Skeletal muscle satellite cell (primary cell): ENCODE results near the gene LRPAP1.
"Not testable (repeated sequence)": the region's sequence is repeated elsewhere in the genome, so short reads cannot be mapped to it uniquely, and the experiment has no call there.

Experiments used
- H3K27me3 ChIP-seq: 2 replicates; pipeline ENCODE4 v1.7.0; 2013; ENCODE audit warnings: low read length; ENCODE audit not compliant: control insufficient read depth, insufficient read depth
- H3K36me3 ChIP-seq: 2 replicates; pipeline ENCODE4 v1.7.0; 2013; ENCODE audit warnings: mild to moderate bottlenecking, control low read depth, low read length; ENCODE audit not compliant: insufficient read depth
- H3K4me1 ChIP-seq: 2 replicates; pipeline ENCODE4 v1.7.0; 2013; ENCODE audit warnings: low read length; ENCODE audit not compliant: control insufficient read depth, insufficient read depth
- H3K4me2 ChIP-seq: 2 replicates; pipeline ENCODE4 v1.7.0; 2013; ENCODE audit warnings: mild to moderate bottlenecking, low read length
- H3K4me3 ChIP-seq: 2 replicates; pipeline ENCODE4 v1.7.0; 2013; ENCODE audit warnings: low read length
- H3K9ac ChIP-seq: 2 replicates; pipeline ENCODE4 v1.7.0; 2013; ENCODE audit warnings: mild to moderate bottlenecking, low read depth, low read length, moderate library complexity
- H3K9me3 ChIP-seq: replicated peaks from 2 replicates; pipeline ENCODE4 v1.7.0; 2013; ENCODE audit warnings: mild to moderate bottlenecking, control low read depth, low read length

The LRPAP1 gene

GRCh38 chr4:3464349-3464905 lies 67.8 kb downstream of the LRPAP1 start:
- Histone ChIP-seq H3K9ac (peak overlapping the region; percentile 29), H3K27me3 (peaks cover 14% of the 10 kb centered on the region), H3K4me1 (peaks cover 27% of the 10 kb centered on the region), H3K4me2 (peak overlapping the region; percentile 75), H3K4me3 (peak overlapping the region; percentile 62), H3K9me3 (no peaks in the 10 kb centered on the region), H3K36me3 (no peaks in the 10 kb centered on the region)

- peak overlapping the region; percentile 62 for H3K4me3 ChIP-seq
- peak overlapping the region; percentile 69 for H3K9ac ChIP-seq
- peak overlapping the region; percentile 75 for H3K4me2 ChIP-seq
- peaks cover 14% of the 10 kb centered on the region for H3K27me3 ChIP-seq
- H3K9me3 ChIP-seq = no peaks in the 10 kb centered on the region
- H3K36me3 ChIP-seq = no peaks in the 10 kb centered on the region
- H3K4me1 ChIP-seq = peaks cover 27% of the 10 kb centered on the region
Measured at GRCh38 chr4:3463556-3464348, 68.5 kb downstream of the LRPAP1 start.

- Histone ChIP-seq H3K27me3 (peaks cover 17% of the 10 kb centered on the region), H3K4me1 (peaks cover 27% of the 10 kb centered on the region), H3K9ac (peak within 1 kb of the TSS; percentile 69), H3K9me3 (no peaks in the 10 kb centered on the region), H3K36me3 (no peaks in the 10 kb centered on the region), H3K4me3 (peak within 1 kb of the TSS; percentile 62), H3K4me2 (peak within 1 kb of the TSS; percentile 75)
Measured at GRCh38 chr4:3462790-3463415, 69.3 kb downstream of the LRPAP1 start, which contains the start of gene DOK7. TSS of gene DOK7 (plus strand) at chr4:3463306. CDS start at chr4:3463376, 70 bp downstream.

GRCh38 chr4:3462321-3462789 lies 69.9 kb downstream of the LRPAP1 start:
- Histone ChIP-seq H3K27me3 (peaks cover 17% of the 10 kb centered on the region), H3K4me2 (peak overlapping the region; percentile 52), H3K9me3 (no peaks in the 10 kb centered on the region), H3K9ac (peak overlapping the region; percentile 42), H3K4me1 (peaks cover 27% of the 10 kb centered on the region), H3K4me3 (peak overlapping the region; percentile 60), H3K36me3 (no peaks in the 10 kb centered on the region)

DNA sequence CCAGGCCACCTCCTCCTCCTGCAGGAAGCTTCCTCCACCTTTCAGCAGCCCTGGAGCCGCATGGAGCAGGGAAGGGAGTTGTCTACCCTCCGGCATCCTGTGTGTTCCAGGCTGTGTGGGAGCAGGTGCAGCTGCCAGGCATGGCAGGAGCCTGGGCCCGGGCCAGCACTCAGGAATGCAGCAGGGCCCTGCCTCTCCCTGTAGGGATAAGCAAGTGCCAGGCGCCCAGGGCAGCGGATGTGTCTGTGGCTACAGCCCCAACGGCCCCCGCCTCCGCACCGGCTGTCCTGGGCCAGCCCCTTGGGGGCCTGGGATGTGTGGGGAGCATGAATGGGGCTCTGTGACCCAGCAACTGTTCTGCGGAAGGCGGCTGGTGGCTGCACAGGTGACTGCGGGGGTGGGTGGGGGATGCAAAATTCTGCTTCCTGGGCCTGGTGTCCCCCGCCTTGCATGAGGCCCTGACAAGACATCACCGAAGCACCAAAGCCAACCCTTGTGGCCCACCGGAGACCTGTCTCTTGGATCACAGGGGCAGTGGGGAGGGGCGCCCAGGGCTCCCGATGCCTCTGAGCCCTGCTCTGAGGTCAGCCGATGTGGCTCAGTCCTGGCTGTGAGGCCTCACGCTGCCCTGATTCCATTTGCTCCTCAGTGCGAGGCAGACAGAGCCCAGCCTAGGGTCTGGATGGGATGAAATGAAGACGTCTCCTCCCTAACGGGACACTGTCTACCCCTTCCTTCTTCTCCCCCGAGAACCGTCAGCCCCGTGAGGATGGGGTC lies 70.5 kb downstream of the LRPAP1 start:
- no peaks in the 10 kb centered on the region for H3K9me3 ChIP-seq
- H3K4me1 ChIP-seq = peaks cover 27% of the 10 kb centered on the region
- peak overlapping the region; percentile 6 for H3K4me2 ChIP-seq
- H3K4me3 ChIP-seq = peak overlapping the region; percentile 1
- H3K36me3 ChIP-seq = no peaks in the 10 kb centered on the region
- peaks cover 17% of the 10 kb centered on the region for H3K27me3 ChIP-seq
- peak overlapping the region; percentile 42 for H3K9ac ChIP-seq

DNA sequence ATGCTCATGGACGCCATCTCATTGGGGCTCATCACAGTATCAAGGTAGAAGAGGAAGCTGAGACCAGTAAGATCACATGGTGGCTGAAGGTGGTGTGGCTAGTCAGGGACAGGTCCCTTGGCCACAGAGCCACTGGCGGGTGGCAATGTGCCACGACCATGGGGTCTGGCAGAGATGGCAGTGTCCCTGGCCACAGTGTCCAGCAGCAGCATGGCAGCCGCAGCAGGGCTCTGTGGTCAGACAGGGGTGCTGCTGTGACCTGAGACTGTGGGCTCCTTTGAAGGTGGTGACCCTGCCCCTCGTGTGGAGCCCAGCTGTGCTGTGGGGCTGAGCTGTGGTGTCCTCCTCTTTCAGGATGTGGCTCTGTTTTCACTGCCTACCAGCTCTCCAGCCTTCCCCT lies 71.3 kb downstream of the LRPAP1 start:
- Histone ChIP-seq H3K27me3 (peaks cover 17% of the 10 kb centered on the region), H3K4me1 (peaks cover 27% of the 10 kb centered on the region), H3K4me2 (no peak overlapping the region), H3K36me3 (no peaks in the 10 kb centered on the region), H3K4me3 (no peak overlapping the region), H3K9me3 (no peaks in the 10 kb centered on the region), H3K9ac (peak overlapping the region; percentile 24)

GRCh38 chr4:3459156-3459555 lies 73.1 kb downstream of the LRPAP1 start:
- H3K4me2 ChIP-seq, H3K36me3 ChIP-seq, H3K4me3 ChIP-seq, H3K9me3 ChIP-seq, H3K9ac ChIP-seq: not testable (repeated sequence)
- peaks cover 22% of the 10 kb centered on the region for H3K4me1 ChIP-seq
- peaks cover 12% of the 10 kb centered on the region for H3K27me3 ChIP-seq

DNA sequence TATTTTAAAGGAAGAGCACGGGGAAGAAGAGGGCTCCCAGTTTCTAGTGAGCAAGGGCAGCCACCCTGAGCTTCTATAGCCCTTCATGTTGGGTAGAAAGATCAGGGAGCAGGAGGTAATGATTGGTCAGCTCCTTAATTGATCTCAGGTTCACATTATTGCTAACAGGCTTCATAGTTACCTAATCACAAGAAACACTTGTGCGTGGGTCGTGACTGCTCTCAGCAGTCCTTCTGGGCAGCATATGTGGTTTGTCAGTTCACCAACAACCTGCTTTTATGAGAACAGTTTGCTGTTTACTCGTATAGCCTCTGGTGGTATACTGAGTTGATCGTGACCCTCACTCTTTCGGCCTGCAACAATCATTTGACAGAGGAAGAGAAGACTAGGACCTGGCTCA lies 73.9 kb downstream of the LRPAP1 start:
- Histone ChIP-seq H3K4me2 (no peak overlapping the region), H3K36me3 (no peaks in the 10 kb centered on the region), H3K4me1 (peaks cover 22% of the 10 kb centered on the region), H3K9ac (no peak overlapping the region), H3K4me3 (no peak overlapping the region), H3K9me3 (peaks cover 7% of the 10 kb centered on the region), H3K27me3 (peaks cover 12% of the 10 kb centered on the region)

GRCh38 chr4:3455596-3455995 lies 76.6 kb downstream of the LRPAP1 start:
- H3K36me3 ChIP-seq, H3K4me3 ChIP-seq, H3K4me2 ChIP-seq, H3K9ac ChIP-seq, H3K27me3 ChIP-seq, H3K9me3 ChIP-seq: not testable (repeated sequence)
- H3K4me1 ChIP-seq = peaks cover 16% of the 10 kb centered on the region
